GM19043 (cell line): ENCODE data around the gene METRN.
"Not testable (repeated sequence)": the region's sequence is repeated elsewhere in the genome, so short reads cannot be mapped to it uniquely, and the experiment has no call there.

Experiments used
- ATAC-seq: cut with Tn5 transposase; IDR thresholded peaks from one replicate; pipeline ENCODE4 v1.9.1; 2021; ENCODE audit warnings: low read depth; ENCODE audit not compliant: unreplicated experiment

Gene METRN

DNA sequence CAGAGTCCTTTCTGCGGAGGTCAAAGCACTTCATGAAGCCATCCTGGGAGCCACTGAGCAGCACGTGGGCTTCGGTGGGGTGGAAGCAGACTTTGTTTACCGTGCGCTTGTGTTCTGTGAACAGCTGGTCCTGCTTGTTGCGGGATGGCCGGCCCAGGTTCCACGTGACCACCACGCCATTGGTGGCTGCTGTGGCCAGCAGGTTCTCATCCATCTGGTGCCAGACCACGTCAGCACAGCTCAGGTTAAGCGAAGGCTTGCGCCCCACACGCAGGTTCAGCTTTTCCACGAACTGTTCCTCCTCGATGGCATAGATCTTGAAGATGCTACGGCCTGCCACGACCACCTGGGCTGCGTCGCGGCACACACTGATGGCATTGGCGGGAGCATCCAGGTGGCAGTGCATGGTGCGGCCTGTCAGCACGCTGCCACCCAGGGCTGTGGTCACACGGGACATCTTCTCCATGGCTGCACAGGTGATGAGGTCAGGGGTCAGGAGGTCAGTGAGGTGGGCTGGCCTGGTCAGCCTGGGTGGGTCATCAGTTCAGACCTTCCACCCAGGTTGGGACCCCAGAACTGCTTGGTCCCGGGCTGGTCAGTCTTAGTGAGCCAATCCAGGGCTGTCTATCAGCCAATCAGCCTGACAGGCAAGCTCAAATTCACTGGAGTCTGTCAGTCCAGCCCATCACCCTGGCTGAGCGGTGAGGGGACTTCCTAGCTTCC lies 25.6 kb upstream of the METRN start:
- no peak for ATAC-seq

DNA sequence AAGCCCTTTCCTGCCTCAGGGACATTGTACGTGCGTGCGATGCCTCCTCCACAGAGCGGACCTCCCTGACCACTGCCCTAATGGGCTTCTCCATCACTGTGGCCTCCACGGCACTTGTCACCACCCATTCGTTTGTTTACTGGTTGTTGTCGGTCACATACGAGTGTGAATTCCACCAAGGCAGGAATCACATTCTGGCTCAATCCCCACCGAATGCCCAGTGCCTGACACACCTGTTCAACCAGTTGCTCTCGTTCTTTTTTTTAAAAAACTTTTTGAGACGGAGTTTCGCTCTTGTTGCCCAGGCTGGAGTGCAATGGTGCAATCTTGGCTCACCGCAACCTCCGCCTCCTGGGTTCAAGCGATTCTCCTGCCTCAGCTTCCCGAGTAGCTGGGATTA lies 23.7 kb upstream of the METRN start:
- ATAC-seq = not testable (repeated sequence)

DNA sequence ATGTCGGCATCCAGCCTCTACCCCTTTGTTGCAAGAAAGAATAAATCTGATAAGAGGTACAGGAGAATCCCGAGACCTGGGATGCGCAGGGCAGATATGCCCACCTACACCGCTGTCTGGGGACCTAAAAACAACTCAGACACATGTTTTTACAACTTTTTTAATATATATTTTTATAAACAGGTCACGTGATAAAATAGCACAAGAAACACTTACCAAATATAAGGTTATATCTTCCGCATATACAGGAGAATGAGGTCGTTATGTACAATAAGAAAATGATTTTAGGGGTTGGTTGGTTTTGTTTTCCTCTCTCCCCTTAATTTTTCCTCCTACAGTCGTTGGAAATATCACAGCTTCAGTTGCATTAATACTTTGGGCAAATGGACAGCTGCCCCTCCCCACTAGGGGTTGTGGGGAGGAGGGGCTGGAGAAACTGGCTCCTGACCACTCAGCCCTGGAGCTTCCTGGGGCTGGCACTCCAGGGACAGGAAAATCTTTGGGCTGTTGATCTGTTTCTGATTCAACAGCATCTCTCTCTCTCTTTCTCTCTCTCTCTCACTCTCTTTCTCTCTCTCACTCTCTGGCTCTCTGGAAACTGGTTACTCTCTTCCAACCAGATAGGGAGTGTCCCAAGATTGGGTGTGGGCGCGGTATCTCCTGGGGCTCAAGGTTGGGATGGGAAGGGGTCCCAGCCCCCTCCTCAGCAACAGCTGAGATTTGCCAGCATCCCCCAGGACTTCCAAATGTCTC lies 22.4 kb upstream of the METRN start:
- ATAC-seq = no peak

DNA sequence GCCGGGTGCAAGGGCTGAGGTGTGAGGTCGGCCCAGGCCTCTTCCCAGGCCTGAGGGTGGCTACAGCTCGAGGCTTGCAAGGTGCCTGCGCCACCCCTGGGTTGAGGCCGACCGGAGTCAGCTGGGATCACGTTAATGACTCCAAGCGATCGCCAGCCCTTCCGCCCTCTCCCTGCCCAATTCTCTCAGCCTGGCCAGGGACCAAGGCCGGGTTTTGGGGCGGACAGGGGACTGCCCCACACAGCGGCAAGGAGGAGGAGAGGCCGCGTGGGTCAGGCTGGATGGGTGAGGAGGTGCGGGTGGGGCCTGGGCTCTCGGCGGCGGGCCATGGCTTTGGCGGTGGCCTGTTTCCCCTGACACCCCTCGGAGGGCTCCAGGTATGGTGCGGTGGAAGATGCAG lies 21.6 kb upstream of the METRN start:
- no peak for ATAC-seq

DNA sequence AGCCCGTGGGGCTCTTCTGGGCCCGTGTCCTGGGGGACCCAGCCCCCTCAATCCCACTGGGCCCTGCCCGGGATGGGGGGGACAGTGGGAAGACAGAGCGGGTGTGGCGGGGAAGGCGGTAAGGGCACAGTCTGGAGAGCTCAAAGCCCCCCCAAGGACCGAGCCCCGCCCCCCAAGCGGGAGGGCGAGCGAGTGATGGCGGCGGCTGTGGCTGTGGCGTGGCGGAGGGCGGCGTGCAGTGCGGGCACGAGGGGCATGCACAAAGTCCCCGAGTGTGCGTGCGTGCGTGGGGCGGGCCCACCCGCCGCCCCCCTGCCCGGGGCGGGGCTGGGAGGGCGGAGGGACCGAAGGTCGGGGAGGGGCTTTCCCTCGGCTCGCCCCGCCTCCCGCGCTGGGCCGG lies 21.2 kb upstream of the METRN start:
- no peak for ATAC-seq

DNA sequence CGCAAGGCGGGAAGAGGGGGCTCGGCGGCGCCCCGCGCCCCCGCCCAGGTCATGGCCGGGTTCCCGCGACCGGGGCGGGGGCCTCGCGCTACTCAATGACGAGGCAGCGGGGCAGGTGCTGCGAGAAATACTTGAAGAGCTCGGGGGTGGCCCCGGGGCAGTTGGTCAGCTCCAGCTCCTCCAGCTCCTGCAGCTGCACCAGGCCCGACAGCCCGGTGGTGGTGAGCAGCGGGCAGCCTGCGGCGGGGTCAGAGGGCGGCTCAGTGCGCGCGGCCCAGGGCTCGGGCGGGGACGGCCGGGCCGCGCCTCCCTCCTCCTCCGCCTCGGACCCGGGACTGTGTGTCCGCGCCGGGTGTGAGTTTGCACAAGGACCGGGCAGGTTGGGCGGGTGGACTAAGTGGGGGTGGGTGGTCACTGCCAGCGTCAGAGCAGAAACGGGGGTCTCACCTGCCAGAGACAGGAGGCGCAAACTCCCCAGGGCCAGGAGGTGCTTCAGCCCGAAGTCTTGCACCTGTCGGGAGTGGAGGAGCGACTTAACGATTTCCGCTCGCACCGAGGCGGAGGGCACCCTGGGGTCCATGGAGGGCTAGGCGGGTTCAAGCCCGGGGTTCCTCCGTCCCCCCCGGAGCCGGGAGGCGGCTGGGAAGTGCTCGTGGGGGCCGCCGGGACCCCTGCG lies 20.6 kb upstream of the METRN start:
- ATAC-seq = no peak

DNA sequence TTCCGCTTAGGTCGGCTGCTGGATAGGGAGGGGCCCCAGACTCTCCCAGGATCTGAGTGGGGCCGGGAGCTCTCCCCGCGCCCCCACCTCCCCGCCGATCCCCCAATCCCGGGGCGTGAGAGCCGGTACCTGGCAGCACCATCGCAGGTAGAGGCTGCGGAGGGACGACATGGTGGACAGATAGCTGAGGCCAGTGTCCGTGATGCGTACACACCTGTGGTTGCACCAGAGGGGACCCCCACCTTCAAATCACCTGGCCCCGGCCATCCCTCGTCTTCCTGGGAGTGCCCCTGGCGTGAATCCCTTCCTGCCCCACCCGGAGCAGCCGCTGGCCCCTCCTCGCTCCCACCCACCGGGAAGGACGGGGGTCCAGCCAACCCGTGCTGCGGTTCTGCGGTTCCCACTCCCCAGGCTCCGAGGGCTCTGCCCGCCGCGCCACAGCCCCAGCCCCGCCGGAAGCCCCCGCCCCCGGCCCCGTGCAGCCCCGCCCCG lies 20.0 kb upstream of the METRN start:
- no peak for ATAC-seq

DNA sequence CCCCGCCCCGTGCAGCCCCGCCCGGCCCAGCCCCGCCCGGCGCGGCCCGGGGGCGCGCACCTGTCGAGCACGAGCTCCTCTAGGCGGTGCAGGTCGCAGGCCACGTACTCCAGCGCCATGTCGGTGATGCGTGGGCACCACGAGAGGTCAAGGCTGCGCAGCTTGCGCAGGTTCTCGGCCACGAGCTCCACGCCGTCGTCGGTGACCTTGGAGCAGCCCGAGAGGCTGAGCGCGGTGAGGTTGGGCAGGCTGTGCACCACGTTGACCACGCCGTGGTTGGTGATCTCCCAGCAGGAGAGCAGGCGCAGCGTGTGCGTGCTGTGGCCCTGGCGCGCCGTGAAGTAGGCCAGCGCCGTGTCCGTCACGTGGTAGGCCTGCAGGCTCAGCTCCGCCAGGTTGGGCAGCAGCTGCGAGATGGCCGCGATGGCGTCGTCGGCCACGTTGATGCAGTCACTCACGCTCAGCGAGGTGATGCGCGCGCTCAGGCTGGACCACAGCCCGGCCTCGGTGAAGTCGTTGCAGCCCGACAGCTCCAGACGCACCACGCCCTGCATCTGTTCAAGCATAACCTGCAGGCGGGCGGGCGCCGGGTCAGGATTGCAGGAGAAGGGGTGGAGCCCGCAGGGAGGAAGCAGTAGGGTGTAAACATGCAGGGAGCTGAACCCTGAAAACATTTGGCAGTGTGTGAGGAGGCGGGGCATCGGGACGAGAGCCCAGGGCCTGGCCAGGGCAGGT lies 19.4 kb upstream of the METRN start:
- ATAC-seq = no peak

DNA sequence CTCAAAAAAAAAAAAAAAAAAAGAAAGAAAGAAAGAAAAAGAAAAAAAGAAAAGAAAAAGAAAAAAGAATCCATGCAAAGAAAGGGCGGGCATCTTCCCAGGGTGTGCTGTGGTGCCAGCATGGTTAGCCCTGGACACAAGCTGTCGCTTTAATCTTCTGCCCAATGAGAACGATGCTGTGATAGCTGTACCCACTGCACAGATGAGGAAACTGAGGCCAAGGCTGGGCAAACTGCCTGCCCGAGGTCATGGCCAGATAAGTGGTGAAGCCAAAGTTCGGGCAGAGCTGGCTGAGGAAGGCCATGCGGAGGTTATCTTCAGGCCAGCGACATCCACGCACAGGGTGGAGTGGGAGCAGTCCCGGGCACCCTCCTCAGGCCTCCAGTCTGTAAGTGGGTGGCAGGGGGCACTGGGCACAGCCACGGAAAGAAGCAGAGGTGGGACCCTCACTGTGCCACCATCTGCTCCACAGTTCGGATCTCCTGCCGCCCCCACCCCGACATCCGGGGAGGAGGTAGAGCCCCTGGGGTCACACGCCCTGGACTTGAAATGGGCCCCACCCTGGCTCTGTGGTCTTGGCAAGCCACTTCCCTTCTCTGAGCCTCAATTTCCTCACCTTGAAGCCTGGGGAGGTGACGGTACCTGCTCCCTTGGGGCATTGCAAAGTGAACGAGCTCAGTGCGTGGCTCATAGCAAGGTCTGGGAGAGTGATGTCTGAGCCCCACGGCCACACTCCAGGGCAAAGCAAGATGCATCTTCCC lies 15.8 kb upstream of the METRN start:
- no peak for ATAC-seq

DNA sequence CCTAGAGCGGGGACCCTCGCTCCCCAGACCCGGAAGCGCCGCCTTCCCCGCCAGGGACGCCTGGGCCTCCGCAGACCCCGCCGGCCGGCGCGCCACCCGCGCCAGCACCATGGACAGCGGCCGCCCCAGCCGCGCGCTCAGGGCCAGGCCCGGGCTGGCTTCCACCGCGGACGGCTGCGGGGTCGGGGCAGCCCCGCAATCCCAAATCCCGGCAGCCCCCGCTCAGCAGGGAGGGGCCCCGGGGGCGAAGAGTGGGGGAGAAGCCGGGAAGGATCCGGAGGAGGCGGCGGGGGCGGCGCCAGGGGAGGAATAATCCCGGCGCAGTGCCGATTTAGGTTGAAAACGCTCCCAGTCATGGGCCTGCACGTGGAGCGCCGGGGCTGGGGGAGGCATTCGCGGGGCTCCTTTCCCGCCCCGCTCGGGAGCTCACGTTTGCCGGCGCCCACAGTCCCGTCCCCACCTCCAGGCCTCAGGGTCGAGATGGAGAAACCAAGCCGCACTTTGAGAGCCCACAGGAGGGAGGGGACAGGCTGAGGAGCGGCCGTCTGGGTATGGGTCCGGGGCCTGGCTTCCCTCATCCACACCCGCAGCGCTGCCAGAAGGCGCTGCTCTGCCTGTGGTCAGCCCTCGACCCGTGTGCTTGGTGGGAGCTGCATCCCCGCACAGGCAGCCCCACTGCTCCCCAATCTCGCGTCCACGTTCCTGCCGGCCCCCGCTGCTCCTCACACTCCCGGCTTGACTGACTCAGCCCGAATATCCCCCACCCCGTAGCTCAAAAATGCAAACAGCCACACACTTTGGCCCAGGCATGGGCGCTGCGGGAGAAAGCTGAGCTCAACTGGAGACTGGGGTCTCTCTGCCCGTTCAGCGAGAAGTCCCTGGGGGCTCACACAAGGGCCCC lies 14.0 kb upstream of the METRN start:
- no peak for ATAC-seq

DNA sequence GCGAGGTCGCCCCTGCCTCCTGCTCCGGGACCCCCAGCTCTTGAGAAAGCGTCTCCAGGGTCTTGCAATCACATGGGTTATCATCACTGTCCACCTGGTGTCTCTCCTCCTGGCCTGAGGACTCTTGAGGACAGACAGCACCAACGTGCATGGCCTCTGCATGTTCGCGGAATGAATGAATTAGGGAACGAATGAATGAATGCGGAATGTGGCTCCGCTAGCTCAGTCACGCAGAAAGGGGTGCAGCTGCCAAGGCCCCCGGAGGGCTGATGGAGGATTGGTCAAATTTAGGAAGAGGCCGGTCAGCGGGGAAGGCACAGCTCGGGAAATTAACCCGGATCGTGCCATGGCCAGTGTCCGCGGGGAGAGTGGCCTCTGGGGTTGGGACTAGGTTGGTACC lies 12.6 kb upstream of the METRN start:
- ATAC-seq = no peak

DNA sequence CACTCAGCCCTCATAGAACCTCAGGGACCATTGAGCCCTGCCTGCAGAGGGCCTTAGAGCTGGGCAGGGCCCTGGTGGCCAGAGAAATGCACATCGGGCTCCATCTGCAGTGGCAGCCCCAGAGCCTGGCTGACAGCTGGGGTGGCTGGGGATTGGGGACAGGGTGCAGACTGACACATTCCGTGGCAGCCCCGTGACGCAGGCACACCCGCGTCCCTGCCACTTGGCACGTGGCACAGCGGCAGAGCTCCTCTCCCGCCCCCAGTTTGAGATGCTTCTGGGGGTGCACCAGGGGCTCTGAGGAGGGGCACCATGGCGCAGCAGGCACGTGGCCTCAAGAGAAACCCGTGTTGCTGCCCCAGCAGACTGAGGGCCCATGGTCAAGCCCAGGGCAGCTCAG lies 11.5 kb upstream of the METRN start:
- ATAC-seq = no peak

DNA sequence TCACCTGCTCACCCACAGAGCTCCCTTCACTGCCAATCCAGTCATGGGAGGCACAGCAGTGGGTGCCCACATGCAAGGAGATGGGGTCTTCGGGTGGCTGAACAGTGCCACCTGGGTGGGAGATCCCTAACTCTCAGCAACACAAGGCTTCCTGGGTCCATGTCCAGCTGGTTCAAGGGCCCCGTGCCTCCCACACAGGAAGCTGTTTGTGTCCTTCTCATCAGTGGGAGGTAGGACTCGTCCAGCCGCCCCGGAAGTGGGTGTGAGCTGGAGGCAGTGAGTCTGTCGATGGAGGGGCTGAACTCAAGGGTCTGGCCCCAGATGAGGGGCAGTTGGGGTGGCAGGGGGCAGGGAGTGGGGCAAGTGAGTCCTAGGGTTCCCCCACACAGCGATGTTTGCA lies 10.9 kb upstream of the METRN start:
- no peak for ATAC-seq

DNA sequence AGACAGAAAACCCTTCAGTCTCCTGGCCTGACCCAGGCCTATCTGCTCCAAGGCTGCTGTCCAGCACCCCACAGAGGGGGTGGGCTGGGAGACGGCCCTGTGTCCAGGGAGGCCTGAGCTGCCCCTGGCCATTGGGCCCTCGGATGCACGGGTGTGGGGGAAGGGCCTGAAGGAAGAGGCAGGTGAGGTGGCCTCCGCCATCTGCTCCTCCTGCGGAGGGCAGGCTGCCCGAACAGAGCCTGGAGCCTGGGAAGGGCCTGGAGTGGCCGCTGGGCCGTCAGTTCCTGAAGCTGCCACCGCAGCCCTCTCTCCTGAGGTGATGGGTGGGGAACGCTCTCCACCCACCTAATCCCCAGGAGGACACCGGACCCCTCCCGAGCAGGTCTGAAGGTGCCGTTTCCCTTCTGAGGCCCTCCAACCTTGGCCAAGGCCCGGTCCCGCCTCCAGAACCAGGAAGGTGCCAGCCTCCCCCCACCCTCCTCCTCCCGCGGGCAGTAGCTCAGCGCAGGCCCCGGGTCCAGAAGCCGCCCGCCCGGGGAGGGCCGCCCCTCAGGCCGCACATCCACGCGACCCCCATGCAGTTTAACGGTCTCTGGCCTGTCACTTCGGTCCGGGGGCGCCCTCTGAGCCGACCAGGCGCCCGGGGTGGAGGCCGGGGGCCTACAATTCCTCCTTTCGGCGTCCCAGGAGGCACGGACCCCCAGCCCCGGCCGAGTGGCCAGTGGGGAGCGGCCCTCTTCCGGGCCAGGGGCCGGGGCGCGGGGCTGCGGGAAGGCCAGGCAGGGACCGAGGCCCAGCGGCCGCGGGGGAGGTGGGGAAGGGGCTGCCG lies 10.2 kb upstream of the METRN start:
- no peak for ATAC-seq

DNA sequence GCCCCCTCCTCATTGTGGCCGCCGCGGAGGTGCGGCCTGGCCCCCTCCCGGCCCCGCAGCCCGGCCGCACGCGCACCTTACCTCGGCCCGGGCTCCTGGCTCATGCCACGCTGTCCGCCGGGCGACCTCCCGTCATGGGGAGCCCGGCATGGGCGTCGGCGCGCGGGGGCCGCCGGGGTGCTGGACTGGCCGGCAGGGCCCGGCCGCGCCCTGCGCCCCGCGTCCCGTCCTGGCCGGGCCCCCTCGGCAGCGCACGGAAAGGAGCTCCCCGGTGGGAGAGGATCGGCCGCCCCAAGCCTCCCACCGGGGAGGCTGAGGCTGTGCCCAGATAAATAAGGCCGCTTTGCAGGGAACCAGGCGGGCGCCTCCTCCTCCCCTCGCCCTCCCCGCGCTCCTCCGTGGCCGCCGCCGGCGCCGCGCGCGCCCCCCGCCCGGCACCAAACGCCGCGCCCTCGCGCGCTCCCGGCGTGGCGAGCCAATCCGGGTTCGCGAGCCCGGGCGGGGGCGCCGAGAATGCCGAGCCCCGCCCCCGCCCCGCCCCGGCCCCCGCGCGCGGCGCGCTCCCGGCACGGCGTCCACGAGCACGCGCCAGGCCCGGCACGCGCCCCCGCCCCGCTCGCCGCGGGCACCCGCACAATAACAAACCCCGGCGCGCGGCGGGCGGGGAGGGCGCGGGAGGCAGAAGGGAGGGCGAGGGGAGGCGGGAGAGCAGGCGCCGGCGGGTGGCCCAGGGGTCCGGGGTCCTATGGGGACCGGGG lies 9.3 kb upstream of the METRN start, which contains the start of gene FBXL16:
TSS of gene FBXL16 (minus strand) at position 371 of the 758 bp plus-strand sequence. CDS start 8,396 bp downstream, outside the sequence.
- ATAC-seq = no peak

DNA sequence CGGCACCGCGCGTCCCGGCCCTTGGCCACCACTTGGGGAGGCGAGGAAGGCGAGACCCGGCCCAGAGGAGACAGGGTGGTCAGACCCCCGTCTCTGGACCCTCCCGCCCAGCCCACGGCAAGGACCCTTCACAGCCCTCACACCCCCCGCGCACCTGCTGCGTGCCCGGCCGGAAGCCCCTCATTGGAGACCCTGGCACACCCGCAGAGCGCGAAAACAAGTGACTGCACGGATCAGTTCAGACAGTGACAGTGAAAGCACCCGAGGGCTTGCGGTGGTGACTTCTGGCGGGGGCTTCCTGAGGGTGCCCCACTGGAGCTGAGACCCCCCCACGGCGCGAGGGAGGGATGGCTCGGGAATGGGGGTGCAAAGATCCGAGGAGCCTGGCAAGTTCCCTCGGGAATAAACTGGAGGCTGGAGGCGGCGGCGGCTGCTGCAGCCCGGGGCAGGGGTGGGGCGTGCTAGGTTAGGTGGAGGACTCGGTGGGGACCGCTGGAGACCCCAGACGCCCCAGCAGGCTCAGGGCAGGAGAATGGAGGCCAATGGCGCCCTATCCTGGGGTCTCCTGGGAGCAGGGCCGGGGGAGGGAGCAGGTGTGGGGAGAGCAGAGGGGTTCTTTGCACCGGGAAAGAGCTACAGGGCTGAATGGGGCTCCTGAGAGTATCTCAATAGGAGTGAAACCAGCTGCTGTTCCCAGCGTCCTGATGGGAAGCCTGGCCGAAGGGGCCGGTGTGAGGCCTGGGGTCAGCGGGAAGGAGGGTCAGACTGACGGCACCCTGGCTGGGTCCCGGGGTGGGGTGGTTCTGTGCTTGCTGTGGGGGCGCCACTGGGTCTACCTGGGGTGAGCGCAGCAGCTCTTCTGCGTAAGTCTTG lies 8.5 kb upstream of the METRN start:
- no peak for ATAC-seq
